GM19372 (cell line): Measurements from ENCODE around the gene CEBPG.

Source experiments
- ATAC-seq: cut with Tn5 transposase; IDR thresholded peaks from one replicate; pipeline ENCODE4 v1.9.1; 2021; ENCODE audit warnings: mild to moderate bottlenecking, low read depth, moderate library complexity; ENCODE audit not compliant: unreplicated experiment

CEBPG gene

GRCh38 chr19:33377586-33378475 lies 4.3 kb downstream of the CEBPG start:
- no peak for ATAC-seq

- ATAC-seq, result no peak
These were observed 5.8 kb downstream of the CEBPG start for GRCh38 chr19:33379151-33379829.

GRCh38 chr19:33381101-33381500 lies 7.6 kb downstream of the CEBPG start:
- no peak for ATAC-seq

DNA sequence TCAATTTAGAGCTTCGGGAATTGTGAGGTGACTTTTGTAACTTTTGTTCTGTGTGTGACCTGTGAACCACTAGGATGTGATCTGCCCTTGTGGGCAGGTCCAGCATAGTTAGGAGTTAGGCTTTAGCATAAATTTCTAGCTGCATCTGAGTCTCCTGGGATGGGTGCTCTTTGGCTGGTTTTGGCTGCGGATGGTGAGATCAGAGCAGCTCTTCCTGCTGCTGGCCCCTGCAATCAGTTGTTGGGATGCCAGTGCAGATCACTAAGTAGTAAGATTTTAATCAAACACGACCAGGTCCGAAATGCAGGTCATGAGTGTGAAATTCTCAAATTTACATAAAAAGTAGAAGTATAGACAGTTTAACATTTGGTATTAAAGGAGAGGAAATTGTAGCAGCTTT lies 8.5 kb downstream of the CEBPG start:
- ATAC-seq, result no peak

- ATAC-seq, result no peak
These were observed 9.5 kb downstream of the CEBPG start for GRCh38 chr19:33382982-33383381.

- no peak for ATAC-seq
These were observed 10.3 kb downstream of the CEBPG start for GRCh38 chr19:33383720-33384292.

- ATAC-seq, result no peak
These were observed 11.5 kb downstream of the CEBPG start for GRCh38 chr19:33384983-33385382.

DNA sequence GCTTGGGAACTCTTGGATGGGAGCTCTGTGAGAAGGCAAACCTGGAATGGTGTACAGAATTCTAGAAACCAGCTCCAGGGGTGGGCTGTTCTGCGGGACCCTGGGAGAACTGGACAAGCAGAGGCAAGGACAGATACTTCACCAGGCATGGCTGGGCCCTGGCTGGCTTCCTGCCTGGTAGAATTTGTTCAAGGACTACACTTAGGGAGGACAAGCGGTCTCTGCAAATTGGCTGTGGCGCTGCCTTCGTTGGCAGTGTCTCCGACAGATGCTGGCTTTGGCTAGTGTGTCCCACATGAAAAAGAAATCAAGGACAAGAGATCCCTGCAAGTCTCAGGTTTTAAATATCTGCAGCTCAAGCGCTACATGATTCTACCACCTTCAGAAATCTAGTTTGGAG lies 12.4 kb downstream of the CEBPG start:
- no peak for ATAC-seq

- ATAC-seq, result no peak
These were observed 12.9 kb downstream of the CEBPG start for GRCh38 chr19:33386361-33386858.

GRCh38 chr19:33387351-33388230 lies 14.1 kb downstream of the CEBPG start:
- no peak for ATAC-seq

GRCh38 chr19:33388231-33388724 lies 14.8 kb downstream of the CEBPG start:
- no peak for ATAC-seq

- ATAC-seq, result no peak
These were observed 15.4 kb downstream of the CEBPG start for GRCh38 chr19:33388725-33389420.

GRCh38 chr19:33389421-33390100 lies 16.1 kb downstream of the CEBPG start:
- ATAC-seq, result no peak

GRCh38 chr19:33390101-33390907 lies 16.8 kb downstream of the CEBPG start:
- ATAC-seq, result no peak

DNA sequence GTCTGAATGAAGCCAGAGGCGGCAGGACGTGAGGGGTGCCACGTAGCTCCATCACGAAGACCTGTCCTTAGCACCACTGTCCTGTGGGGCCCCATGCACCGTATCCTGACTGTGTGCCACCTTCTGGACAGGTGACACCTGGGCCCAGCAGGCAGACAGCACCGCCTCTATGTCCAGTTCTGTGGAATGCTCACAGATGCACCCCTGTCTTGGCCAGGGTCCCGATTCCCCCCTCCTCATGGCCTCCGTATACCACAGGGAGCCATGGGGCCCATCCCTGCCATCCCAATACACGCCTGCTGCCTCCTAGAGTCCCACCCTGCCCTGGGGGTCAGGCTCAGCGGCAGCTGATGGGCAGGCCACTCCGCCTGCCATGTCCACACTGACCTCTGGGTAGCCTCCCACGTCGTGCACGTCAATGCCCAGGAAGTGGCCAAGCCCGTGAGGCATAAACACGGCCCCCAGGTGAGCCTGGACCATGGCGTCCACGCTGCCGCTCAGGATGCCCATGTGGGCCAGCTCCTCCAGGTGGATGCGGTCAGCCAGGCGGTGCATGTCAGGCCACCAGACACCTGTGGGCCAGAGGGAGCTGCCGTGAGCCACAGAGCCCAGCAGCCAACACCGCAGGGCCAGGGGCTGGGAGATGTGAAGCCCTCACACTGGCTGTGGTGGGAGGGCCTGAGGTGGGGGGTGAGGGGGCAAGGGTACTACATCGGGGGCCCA lies 17.6 kb downstream of the CEBPG start:
- ATAC-seq, result no peak

GRCh38 chr19:33391631-33392249 lies 18.2 kb downstream of the CEBPG start:
- ATAC-seq, result no peak
